ENCODE data around the gene EEPD1.

- TF ChIP-seq POLR2A (IDR thresholded peaks at IDR 0.05) (no peak), CTCF (IDR thresholded peaks at IDR 0.05) (no peak)
These were observed 39.8 kb downstream of the EEPD1 start for GRCh38 chr7:36192877-36193276.
